HG02943 (cell line): ENCODE results near the gene DTNBP1.

ENCODE experiments used
- ATAC-seq: cut with Tn5 transposase; IDR thresholded peaks from one replicate; pipeline ENCODE4 v1.9.1; 2021; ENCODE audit warnings: mild to moderate bottlenecking, low read depth, moderate library complexity; ENCODE audit not compliant: unreplicated experiment

Gene DTNBP1

GRCh38 chr6:15489261-15489962 is 173.4 kb downstream of the DTNBP1 start:
- no peak for ATAC-seq

GRCh38 chr6:15487262-15487661 is 175.6 kb downstream of the DTNBP1 start:
- no peak for ATAC-seq

- ATAC-seq, result no peak
These were observed 176.9 kb downstream of the DTNBP1 start for GRCh38 chr6:15485936-15486335.

GRCh38 chr6:15484821-15485220 is 178.0 kb downstream of the DTNBP1 start:
- ATAC-seq, result no peak

- ATAC-seq, result no peak
These were observed 178.7 kb downstream of the DTNBP1 start for GRCh38 chr6:15484140-15484539.

GRCh38 chr6:15483060-15483459 is 179.8 kb downstream of the DTNBP1 start:
- no peak for ATAC-seq

- no peak for ATAC-seq
These were observed 181.2 kb downstream of the DTNBP1 start for GRCh38 chr6:15481390-15482291.

- ATAC-seq, result no peak
These were observed 182.3 kb downstream of the DTNBP1 start for GRCh38 chr6:15480525-15480924.

GRCh38 chr6:15479761-15480160 is 183.1 kb downstream of the DTNBP1 start:
- ATAC-seq, result no peak

GRCh38 chr6:15477746-15478145 is 185.1 kb downstream of the DTNBP1 start:
- no peak for ATAC-seq

GRCh38 chr6:15476631-15477380 is 186.0 kb downstream of the DTNBP1 start:
- no peak for ATAC-seq

GRCh38 chr6:15475872-15476271 is 187.0 kb downstream of the DTNBP1 start:
- no peak for ATAC-seq

GRCh38 chr6:15475261-15475660 is 187.6 kb downstream of the DTNBP1 start:
- no peak for ATAC-seq

GRCh38 chr6:15474196-15474595 is 188.6 kb downstream of the DTNBP1 start:
- ATAC-seq, result no peak

GRCh38 chr6:15473741-15474161 is 189.1 kb downstream of the DTNBP1 start:
- no peak for ATAC-seq

- ATAC-seq, result no peak
These were observed 189.7 kb downstream of the DTNBP1 start for GRCh38 chr6:15473174-15473573.
